ENCODE results near the gene ZNF234.
A peak's percentile ranks its signal among the peaks of the same experiment; 100 is the strongest.
"Not testable (repeated sequence)": the region's sequence is repeated elsewhere in the genome, so short reads cannot be mapped to it uniquely, and the experiment has no call there.

The ZNF234 gene

GRCh38 chr19:44141191-44142058, at the start of gene ZNF234:
ZNF234 (plus strand) TSS chr19:44141554; CDS start chr19:44144633, 3,079 bp downstream.
- DNase-seq: peak; percentile 19 to 65 (median 51)

DNA sequence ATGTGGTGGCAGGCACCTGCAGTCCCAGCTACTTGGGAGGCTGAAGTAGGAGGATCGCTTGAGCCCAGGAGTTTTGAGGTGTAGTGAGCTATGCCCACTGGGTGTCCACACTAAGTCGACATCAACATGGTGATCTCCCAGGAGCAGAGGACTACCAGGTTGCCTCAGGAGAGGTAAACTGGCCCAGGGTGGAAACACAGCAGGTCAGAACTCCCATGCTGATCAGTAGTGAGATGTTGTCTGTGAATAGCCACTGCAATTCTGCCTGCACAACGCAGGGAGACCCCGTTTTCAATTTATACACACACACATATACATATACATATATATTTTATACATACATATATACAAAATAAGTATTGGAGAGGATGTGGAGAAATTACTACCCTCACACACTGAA, 49.2 kb upstream of the ZNF234 start:
- DNase-seq: no peak

- peak; percentile 27 to 75 (median 66) for DNase-seq
These were observed 47.2 kb upstream of the ZNF234 start, which contains the start of gene ZNF224 for GRCh38 chr19:44093931-44094765. ZNF224 (plus strand) TSS chr19:44094361; CDS start chr19:44097874, 3,513 bp downstream.

DNA sequence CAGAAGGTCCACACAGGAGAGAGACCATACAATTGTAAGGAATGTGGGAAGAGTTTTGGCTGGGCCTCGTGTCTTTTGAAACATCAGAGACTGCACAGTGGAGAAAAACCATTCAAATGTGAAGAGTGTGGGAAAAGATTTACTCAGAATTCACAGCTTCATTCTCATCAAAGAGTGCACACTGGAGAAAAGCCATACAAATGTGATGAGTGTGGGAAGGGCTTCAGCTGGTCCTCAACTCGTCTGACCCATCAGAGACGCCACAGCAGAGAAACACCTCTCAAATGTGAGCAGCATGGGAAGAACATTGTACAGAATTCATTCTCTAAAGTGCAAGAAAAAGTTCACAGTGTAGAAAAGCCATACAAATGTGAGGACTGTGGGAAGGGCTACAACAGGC, 33.6 kb upstream of the ZNF234 start:
- DNase-seq: no peak

DNA sequence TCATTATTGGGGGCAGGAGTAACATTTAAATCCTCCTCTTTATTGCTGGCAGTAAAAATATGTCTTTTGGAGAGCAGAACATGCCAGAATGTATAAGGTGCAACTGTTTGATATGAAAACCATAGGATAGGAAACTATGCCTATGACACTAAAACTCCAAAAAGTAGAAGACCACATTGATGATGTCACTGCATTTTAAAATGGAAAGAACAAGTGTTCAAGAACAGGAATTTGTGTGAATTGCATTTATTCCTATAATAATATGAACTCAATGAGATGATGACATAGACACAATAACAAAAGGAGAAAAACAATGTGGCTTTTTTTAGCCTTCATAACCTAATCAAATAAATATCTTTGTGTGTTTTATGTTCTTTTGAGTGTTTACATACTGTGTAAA, 31.9 kb upstream of the ZNF234 start:
- no peak for DNase-seq

DNA sequence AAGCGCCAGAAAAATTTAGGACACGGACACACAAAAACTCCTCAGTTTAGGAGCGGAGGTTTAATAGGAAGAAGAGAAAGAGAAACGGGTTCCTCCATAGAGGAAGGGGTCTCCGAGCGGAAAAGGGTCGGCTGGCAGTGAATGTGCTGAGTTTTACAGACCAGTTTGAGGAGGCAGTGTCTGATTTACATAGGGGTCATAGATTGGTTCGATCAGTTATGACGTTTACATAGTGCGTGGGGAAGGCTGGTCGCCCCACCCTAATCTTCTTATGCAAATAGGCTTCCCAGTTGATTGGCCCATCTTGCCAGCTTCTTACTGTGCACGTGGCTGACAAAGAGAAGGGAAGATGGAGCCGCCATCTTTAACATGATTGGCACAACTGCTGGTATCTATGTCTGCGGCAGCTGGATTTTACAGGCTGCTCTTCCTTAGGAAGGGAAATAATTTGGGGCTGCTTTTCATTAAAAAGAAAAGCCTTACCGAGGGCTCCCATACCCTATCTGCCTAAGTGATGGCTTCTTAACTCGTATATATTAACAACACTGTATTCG, 29.4 kb upstream of the ZNF234 start:
- no peak for DNase-seq

GRCh38 chr19:44112802-44113137, 28.6 kb upstream of the ZNF234 start:
- no peak for DNase-seq

GRCh38 chr19:44113138-44113783, 28.1 kb upstream of the ZNF234 start, which contains the start of gene ZNF225:
ZNF225 (plus strand) TSS chr19:44113399; CDS start chr19:44115828, 2,429 bp downstream.
- peak; percentile 38 to 79 (median 70) for DNase-seq

DNA sequence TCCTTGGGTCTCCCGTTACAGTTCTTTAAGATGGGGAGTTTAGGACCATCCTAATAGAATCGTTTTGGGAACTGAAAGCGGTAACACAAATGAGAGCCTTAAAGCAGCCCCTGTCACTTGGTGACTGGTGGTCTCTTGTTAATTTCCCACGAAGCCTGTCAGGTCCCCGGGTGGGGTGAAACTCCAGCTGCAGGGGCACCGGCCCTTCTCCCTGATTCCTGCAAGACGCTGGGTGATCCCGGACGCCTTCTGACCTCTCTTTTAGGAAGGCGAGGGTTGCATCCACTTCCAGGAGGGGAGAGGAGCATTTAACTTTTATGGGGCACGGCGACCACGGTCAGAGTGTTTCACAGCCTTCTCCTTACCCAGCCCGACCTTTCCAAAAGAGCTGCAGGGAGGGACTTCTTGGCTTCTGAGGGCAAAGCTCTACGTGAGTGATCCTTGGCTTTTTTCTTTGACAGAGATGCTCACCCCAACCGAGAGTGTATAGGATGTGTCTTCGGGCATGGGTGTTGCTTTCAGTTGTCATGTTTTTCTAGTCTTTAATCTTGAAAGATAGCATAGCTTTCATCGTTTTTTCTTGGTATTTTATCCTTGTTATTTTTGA, 27.5 kb upstream of the ZNF234 start:
- DNase-seq: peak in 2 of 6 experiments; percentile 0 to 4

- not testable (repeated sequence) for DNase-seq
These were observed 20.2 kb upstream of the ZNF234 start for GRCh38 chr19:44121162-44121561.

- DNase-seq: no peak
These were observed 9.4 kb upstream of the ZNF234 start for GRCh38 chr19:44131955-44132354.

GRCh38 chr19:44142059-44142433, 692 bp downstream of the ZNF234 start:
- DNase-seq: no peak

- no peak for DNase-seq
These were observed 8.4 kb downstream of the ZNF234 start for GRCh38 chr19:44149776-44150175.

DNA sequence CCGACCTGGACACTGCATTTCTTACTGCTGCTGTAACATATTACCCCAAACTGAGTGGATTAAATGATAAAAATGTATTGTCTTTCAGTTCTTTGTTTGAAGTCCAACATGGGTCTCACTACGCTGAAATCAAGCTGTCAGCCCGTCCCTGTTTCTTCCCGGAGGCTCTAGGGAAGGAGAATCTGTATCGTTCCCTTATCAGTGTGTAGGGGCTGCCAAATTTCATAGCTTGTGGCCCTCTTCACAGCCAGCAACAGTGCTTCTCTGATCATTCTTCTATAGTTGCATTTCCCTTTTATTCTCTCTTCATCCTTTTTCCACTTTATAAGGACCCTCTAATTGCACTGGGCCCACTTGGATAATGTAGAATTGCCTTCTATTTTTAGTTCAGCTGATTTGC, 10.1 kb downstream of the ZNF234 start:
- DNase-seq: no peak

GRCh38 chr19:44156475-44156874, 15.1 kb downstream of the ZNF234 start:
- no peak for DNase-seq

DNA sequence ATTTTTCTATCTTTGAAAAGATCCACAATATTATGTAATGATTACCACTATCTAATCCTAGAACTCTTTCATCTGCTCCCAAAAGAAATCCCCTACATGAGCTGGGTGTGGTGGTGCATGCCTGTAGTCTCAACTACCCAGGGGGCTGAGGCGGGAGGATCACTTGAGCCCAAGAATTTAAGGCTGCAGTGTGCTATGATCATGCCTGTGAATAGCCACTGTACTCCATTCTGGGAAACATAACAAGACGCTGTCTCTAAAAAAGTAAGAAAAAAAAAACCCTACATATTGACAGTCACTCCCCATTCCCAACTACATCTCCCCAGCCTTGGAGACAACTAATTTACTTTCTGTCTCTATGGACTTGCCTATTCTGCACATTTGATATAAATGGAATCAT, 22.4 kb downstream of the ZNF234 start:
- DNase-seq: no peak

DNA sequence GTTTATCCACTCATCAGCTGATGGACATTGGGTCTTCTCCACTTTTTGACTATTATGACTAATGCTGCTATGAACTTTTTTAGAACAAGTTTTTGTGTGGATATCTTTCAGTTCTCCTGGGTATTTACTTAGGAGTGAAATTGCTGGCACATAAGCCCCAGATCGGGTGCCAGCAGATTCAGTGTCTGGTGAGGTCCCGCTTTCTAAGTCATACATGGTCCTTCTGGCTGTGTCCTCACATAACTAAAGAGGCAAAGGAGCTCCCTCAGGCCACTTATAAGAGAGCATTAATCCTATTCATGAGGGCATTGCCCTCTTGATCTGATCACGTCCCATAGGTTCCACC, 22.9 kb downstream of the ZNF234 start:
- DNase-seq: no peak

DNA sequence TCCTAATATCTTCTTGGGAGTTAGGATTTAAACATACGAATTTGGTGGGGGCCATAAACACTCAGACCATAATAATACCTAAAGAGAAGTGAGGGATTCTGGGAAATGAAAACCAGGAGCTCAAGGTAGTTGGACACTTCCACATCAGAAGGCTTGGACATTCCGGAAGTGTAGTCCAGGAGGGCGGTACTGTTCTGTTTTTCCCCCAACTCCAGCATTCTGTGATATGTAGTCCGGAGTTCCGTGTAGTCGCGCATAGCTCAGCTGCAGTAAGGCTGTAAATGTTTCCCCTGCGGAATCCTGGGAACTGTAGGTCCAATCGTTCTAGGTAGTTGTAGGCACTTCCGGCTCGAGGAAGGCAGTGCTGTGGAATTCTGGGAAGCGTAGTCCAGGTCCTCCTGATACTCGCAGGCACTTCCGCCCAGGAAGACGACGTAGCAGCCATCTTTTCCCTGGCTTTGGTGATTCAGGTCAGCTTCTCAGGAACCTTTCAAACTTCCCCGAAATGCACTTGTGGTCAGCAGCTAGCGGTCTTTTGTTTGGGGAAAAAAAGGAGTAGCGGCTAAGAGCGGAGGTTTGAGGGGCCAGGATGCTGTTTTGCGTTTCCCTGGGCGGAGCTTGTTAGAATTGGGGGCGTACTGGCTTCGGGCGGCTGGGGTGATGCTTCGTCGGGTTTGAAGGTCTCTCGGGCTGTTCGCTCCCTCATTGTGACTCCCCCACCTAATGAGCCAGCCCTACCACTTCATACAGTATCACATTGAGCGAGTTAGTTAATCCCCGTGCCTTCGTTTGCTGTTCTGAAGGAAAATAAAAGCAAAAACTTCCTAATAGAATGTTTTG, 23.5 kb downstream of the ZNF234 start, which contains the start of gene ZNF226:
Gene ZNF226 (plus strand): TSS at position 428 of the 840 bp plus-strand sequence. CDS start 4,981 bp downstream, outside the sequence.
- DNase-seq: peak; percentile 55 to 80 (median 68)

DNA sequence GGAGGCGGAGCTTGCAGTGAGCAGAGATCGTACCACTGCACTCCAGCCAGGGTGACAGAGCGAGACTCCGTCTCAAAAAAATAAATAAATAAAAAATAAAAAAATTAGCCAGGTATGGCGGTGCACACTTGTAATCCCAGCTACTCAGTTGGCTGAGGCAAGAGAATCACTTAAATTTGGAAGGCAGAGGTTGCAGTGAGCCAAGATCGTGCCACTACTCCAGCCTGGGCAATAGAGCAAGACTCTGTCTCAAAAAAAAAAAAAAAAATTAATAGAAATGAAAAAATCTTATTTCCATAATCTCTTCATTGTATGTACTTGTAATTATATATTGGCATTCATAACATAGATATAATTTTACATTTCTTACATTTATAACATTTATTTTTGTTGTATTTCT, 29.3 kb downstream of the ZNF234 start:
- not testable (repeated sequence) for DNase-seq

- no peak for DNase-seq
These were observed 35.2 kb downstream of the ZNF234 start for GRCh38 chr19:44176590-44176989.

DNA sequence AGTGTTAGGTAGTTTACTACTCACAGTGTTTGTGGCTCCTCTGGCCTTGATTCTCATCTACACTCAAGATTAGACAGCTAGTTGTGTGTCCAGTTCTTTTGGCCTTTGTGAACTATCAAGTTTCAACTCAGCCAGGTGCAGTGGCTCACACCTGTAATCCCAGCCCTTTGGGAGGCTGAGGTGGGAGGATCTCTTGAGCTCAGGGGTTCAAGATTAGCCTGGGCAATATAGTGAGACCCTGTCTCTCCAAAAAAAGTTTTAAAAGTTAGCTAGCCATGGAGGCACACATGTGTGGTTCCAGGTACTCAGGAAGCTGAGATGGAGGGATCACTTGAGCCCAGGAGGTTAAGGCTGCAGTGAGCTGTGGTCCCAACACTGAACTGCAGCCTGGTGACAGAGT, 39.6 kb downstream of the ZNF234 start:
- DNase-seq: no peak
